Measurements from ENCODE around the gene B3GALT6.

B3GALT6 gene

DNA sequence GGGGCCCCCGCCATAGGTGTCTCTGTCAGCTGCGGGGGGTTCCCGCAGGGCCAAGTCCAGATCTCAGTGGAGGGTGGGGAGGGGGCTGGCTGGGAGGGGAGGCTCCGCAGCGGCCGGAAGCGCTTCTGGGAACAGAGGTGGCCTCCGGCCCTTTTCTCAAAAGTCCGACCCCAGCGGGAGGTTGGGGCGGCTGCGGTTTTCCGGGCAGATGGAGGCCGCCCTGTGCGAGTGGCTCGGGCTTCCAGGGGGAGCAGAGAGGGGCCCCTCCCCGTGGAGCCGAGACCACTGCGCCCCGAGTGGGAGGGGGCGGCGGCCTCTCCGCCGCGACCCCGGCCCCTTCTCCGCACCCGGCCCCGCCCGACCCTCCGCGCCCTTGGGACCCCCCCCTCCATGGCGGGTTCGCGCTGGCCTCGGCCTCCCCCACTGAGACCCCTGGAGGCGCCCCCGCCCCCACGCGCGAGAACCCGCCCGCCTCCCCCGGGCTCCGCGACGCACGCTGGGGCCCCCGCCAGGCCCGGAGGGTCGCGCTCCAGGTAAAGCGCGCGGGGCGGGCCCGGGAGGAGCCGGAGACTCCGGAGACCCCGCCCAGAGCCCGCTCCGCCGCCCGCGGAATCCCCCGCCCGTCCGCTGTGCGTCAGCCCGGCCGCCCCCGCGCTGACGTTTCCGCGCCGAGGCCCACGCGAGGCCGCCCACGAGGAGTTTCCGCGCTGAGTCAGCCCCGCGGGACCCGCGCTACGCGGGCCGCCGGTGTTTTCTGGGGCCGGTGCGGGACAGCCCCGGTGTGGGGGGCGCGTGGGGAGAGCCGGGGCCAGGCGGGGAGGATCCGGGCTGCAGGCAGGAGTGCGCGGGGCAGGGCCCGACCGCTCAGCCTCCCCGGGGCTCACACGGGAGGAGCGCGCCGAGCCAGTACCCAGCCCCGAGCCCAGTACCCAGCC lies 30.9 kb upstream of the B3GALT6 start:
- FAIRE-seq (peak; percentile 12), DNase-seq (ENCODE audit: extremely low spot score, insufficient read length, low read depth) (peak; percentile 54)

DNA sequence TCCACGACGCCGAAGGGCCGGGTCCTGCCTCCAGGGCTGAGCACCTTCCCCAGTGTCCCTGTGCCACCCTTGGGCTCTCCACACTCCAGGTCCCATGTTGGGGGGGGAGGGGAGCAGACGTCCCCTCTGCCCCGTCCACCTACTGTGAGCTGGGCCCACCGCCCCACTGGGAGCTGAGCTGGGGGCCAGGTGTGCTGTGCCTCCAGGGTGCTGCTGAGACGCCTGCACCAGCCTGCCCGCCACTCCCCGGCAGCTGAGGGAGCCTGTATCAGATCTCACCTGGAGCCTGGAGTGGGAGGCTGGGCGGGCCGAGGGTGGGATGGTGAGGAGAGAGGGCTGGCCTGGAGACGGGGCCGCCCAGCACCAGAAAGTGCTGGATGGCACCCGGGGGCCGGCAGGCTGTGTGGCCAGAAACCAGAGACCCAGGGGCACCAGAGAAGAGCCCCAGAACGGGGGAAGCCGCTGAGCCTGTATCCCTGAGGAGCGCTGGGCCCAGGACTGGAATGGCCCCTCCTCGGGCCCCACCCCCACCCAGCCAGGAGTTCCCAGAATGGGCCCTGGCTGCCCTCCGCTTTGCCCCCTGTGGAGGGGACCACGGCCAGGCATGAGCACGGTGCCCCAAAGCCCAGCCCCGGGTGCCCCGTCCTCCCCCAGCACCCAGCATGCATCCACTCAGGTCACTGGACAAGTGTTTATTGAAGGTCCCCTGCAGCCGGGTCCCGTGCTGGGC lies 29.0 kb upstream of the B3GALT6 start:
- DNase-seq (ENCODE audit: extremely low spot score, insufficient read length, low read depth) = no peak
- FAIRE-seq = no peak

DNA sequence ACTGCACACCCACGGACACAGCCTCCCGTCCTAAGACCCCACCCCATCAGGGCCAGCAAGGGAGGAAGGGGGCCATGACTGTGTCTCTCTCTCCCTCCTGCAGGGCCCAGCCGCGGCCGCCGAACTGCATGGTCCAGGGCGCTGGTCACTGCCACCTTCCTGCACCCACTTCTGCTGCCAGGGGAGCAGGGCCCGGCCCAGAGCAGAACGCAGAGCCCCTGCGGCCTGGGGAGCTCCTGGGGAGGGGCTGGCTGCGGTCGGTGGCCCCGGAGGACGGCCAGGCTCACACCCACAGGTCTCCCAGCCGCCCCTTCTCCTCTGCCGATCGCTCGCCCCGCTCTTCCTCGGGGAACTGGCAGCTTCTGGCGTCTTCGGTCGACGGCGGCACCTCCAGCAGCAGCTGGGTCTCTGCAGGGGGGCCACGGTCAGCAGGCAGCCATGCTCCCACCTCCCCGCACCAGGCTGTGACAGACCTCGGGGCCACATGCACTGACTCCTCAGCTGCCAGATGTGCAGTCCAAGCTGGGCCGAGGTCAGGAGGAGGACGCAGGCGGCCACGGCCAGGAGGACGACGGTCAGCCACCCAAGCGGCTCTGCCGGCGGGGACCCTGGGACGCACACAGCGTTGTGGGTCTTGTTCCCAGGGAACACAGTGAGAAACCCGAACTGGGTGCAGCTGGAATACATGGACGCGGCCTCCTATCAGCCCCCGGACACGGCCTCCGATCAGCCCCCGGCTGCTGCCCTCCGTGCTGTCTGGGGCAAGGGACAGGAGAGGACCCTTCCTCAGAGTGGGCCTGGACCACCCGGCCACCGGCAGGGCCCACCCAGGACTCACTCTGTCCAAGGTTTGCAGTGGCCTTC lies 28.2 kb upstream of the B3GALT6 start:
- DNase-seq (ENCODE audit: extremely low spot score, insufficient read length, low read depth) = no peak

DNA sequence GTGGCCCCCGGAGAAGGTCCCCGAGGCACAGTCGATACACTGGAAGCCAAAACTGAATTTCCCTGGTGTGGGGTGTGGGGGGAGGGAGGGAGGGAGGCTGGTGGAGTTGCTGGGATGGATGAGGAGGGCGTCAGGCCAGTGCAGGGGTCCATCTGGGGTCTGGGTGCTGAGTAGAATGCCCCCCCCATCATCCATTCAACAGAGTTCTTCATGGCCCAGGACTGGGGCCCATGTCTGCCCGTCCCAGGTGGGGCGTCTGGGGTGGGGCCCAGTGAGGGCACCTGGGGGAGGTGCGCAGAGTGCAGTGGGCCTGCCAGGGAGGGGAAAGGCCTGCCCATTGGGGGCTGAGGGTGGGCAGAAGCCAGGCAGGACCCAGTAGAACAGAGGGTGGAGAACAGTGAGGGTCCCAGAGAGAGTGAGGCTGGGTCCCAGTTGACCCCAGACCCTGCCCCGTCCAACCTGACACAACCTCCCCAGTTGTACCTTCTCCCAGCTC lies 27.6 kb upstream of the B3GALT6 start:
- FAIRE-seq (no peak), DNase-seq (ENCODE audit: extremely low spot score, insufficient read length, low read depth) (no peak)

More for the DNA sequence above, 28.2 kb upstream of the B3GALT6 start:
- no peak for FAIRE-seq

DNA sequence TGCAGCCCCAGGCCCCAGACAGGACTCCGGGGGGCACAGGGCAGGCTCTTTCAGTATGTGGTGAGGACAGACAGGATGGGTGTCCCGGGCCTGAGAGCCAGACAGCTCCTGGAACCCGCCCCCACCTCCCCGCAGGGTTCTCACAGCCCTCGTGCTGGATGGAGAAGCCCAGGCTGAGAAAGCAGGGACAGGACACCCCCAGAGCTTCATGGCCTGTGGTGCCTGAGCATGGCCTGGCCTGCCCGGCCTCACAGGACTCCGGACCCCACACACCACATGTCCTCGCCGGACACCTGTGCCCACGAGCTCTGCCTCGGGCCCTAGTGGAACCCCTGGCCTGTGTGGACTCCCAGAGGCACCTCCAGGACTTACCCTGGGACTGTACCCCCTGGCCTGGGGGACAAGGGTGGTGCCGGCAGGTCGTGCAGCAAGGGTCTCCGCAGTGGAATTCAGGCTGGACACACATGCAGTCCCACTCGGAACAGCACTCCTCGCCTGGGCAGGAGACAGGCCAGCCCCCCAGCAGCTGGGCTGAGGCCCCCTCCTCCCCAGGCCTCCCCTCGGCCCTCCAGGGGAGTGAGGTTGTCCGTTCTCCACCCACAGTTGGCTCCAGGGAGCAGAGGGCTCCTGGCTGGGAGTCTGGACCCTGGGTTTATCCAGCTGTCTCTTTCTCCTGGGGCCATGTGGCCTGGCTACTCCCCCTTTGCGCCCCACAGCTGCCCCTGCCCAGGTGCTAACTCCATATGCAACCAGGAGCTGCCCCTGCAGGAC lies 26.9 kb upstream of the B3GALT6 start:
- DNase-seq (ENCODE audit: extremely low spot score, insufficient read length, low read depth) (no peak), FAIRE-seq (no peak)

DNA sequence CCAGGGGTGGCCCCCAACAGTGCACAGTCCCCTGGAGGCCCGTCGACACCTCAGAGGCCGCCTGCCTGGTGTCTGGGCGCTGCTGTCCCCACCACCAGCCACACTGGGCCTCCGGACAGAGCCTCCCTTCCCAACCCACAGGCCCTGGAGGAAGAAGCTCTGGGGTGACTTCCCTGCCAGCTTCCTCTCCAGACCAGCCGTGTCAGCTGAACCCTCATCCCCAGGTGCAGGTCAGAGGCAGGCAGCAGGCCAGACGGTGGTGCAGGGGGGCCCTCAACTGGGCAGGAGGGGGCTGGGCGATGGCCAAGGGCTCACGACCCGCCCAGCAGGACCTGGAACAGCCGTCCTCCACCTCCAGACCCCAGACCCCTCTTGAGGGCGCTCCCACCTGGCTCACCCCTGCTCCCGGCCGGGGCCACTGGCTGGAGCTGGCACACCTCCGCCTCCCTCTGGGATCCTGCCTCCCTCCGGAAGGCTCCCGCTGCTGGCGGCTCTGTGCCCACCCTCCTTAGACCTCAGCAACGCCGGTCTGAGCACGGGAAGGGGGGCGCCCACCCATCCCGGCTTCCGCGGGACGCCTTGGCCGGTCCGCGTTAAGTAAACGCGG lies 26.2 kb upstream of the B3GALT6 start:
- no peak for FAIRE-seq

DNA sequence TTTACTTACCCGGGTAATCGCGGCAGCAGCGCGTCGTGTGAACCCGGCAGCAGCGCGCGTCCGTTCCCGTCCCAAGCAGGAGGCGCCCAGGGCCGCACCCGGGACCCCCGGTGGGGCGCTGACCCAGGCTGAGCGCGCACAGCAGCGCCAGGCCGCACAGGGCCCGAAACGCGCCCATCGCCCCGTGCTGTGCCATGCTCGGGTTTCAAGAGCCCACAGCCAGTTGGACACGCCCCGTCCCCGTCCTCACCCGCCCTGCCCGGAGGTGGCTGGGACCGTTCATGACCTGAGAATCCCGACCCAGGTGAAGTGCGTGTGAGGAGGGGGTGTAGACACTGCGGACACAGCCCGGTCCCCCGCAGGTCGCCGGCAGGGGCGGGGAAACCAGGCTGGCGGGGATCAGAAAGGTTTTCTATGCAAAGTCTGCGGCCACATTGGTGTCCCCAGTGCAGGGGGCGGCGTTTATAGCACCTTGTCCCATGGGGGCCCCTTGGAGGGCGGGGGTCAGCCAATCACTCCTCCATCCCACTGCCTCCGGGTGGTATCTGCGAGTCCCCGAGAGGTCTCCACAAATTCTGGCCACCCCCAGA lies 25.6 kb upstream of the B3GALT6 start, which contains the start of gene TNFRSF18:
Gene TNFRSF18, minus strand, starts transcription at position 217 of the 590 bp plus-strand sequence. Its CDS starts 21 bp downstream, at position 196.
- DNase-seq (ENCODE audit: extremely low spot score, insufficient read length, low read depth) = no peak
- peak; percentile 67 for FAIRE-seq

More for the DNA sequence above, 26.2 kb upstream of the B3GALT6 start:
- no peak for DNase-seq (ENCODE audit: extremely low spot score, insufficient read length, low read depth)

DNA sequence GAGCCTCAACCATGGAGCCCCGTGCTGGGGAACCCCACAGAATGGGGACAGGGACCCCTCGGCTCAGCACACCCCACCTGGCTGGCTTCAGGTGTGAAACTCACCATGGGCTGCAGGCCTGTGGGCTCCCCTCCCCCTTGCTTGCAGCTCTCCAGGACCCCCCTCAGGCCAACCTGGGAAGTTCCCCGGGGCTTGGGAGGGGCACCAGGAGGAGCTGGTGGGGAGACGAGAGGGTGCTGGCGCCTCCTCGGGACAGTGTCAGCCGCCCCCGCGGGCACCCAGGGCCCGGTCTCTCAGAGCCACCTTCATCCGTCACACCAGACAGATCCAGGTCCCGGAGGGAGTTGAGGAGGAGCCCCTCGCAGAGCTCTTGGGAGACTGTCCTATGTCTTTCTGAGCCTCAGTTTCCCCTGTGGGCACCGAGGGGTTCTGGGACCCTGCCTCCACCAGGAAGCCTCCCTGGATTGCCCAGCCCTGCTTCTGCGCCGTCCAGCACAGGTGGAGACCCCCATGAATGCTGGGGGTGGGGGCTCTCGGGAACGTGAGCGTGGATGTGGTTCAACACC lies 25.0 kb upstream of the B3GALT6 start:
- FAIRE-seq (no peak), DNase-seq (ENCODE audit: extremely low spot score, insufficient read length, low read depth) (no peak)

DNA sequence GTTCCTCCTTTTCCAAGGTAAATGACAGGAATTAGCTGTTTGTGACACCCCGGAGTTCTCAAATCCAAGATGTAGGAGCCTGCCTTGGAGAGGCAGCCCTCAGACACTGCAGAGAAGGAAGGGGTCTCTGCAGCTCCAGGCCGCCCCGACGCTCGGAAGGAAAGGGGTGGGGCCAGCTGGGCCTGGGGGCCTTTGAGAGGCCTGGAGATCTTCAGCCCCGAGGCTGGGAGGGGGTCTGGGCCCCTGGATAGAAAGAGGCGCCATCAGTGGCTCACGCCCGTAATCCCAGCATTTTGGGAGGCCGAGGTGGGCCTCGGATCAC lies 24.5 kb upstream of the B3GALT6 start:
- no peak for DNase-seq (ENCODE audit: extremely low spot score, insufficient read length, low read depth)
- no peak for FAIRE-seq

DNA sequence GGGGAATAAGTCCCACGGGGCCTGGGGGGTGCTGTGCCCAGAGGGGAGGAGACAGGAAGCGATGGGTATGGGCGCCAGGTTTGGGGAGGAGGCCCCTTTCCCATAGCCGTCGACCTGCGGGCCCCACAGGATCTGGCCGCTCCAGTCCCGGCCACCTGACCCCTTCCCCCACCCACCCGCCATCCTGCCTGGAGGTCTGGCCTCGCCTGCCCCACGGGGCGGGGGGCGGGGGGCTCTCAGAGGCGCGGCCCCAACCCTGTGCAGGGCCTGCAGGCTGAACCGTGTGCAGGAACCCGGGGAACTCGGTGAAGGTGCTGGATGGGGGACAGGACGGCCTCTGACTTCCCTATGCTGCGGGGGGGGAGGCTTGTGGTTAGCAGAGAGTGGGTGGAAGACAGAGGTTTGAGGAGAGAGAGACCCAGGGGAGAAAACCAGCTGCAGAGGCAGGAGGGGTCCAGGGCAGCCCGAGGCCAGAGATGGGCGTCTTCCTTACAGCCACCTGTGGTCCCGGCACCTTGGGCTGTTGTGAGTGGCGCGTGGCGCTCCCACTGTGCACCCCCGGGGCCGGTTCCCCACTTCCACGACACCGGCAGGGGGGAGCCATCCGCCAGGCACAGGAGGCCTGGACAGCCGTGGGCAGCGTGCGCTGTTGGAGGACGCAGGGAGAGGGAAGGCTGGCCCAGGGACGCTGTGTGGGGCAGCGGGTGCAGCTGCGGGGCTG lies 23.2 kb upstream of the B3GALT6 start:
- no peak for DNase-seq (ENCODE audit: extremely low spot score, insufficient read length, low read depth)

DNA sequence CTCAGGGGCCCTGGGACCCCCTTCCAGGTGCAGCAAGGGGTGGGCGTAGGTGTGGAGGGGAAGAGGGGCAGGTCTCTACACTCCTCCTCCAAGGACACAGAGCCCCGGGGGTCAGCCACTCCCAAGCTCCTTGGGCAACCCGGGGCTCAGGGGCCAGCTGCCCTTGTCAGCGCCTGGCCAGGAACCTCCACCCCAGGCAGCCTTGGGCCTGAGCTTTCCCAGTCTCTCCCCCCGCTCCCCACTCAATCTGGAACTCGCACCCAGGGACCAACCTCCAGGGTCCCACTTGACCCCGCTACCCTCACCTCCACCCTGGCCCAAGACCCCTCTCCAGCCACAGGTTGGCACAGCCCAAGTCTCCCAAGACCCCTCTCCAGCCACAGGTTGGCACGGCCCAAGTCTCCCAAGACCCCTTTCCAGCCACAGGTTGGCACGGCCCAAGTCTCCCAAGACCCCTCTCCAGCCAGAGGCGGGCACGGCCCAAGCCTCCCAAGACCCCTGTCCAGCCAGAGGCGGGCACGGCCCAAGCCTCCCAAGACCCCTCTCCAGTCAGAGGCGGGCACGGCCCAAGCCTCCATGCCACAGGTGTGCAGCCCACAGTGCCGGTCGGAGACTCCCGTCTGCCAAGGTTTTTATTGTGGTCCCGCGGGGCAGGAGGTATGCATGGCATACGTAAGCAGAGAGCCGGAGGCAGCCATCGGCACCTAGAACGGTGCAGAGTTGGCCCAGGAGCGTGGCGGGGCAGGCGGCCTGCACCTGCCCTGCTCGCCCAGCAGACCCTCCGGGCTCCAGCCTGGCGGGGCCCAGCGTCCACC lies 21.1 kb upstream of the B3GALT6 start:
- DNase-seq (ENCODE audit: extremely low spot score, insufficient read length, low read depth) = no peak
- no peak for FAIRE-seq

More for the DNA sequence above, 23.2 kb upstream of the B3GALT6 start:
- no peak for FAIRE-seq

DNA sequence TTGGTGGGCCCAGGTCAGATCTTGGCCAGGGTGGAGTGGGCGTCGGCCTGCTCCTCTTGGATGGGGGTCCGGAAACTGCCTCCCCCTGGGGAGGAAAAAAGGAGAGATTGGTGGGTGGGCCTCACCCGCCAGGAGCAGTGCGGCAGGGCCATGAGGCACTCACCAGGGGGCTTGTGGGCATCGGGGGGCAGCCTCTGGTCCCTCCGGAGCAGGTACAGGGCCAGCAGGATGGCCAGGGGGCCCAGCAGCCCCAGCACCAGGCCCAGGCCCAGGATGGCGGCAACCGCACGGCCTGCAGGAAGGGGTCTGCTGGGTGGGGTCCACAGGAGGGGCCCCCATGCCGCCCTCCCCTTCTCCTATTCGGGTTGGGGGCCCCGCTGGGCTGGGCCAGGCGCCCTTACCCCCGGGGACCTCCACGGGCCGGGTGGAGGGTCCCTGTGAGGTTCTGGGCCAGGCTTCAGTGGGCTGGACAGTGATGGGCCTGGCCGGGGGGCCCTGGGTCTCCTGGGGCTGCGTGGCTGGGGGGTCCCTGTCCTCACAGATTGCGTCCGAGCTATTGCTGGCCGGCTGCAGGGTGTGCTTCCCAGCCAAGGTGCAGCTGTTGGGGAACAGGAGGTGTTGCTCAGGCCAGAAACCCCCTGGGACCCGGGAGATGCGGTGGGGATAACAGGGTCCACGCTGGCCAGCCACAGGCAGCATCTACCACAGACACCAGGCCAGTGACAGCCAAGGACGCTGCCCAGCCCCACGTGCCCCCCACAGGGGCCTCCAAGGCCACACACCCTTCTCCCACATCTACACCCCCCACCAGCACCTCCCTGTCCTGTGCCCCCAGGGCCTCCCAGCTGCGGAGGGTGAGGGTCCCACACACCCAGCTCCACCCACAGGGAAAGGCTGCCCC lies 20.2 kb upstream of the B3GALT6 start:
- FAIRE-seq (no peak), DNase-seq (ENCODE audit: extremely low spot score, insufficient read length, low read depth) (no peak)

DNA sequence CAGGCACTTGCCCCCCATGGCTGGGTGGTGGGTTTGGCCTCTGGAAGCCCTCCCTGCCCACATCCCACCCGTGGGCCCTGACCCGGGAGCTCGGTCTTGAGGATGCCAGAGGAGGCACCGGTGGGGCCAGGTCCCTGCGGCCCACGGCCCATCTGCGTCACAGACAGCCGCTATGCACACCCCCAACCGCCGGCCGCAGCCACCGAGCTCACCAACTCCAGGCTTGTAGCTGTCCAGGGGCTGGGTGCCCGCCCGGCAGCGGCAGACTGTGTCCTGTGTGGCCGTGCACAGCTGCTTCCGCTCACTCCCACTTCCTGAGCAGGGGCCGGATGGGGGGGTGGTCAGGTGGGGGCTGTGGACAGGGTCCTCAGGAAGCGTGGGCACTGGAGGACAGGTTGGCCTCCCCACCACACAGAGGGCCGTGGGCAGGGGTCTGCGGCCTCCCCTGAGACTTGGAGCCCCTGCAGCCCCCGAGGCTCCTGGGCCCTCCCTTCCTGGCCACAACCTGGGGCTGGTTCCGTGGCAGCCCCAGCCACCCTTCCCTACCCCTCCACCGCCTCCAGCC lies 19.2 kb upstream of the B3GALT6 start:
- no peak for DNase-seq (ENCODE audit: extremely low spot score, insufficient read length, low read depth)
- FAIRE-seq = peak; percentile 64

DNA sequence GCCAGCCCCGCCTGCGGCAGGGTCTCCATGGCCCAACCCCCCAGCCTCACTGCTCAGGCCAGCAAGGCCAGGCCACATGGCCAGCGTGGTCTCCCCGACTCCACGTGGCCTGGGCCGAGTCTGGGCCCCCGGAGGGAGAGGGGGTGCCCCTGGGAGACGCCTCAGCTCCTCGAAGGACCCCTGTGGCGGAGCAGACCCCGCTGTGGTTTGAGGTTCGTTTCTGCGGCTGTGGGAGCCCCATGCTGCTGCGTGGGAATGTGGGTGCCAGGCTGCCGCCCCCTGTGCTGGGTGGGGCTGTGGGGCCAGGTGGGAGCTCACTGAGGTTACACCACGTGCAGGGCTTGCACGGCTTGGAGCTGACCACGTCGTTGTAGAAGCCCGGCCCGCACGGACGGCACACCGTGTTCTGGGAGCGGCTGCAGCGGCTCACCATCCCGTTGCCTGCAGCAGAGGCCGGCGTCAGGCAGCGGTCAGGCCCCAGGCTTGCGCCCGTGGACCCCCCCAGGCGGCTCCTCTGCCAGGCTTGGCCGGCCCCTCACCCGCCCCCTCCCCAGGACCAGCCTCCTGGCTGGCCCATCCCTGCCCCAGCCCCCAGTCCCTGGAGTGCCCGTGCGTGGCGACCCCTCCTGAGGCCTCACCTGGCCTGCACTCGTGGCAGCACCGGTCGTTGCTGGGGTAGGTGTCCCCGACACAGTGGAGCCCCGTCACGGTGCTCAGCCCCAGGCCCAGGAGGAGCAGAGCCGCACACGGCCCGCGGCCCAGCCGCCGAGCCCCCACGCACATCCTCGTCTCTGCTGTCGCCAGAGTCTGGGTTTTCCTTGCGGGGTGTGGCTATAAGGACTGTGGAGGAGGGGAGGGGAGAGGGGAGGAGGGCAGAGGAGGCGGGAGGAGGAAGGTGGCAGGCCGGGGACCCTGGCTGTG lies 18.4 kb upstream of the B3GALT6 start, which contains the start of gene TNFRSF4:
Gene TNFRSF4, minus strand, starts transcription at position 809 of the 921 bp plus-strand sequence. Its CDS starts 26 bp downstream, at position 783.
- no peak for FAIRE-seq
- no peak for DNase-seq (ENCODE audit: extremely low spot score, insufficient read length, low read depth)

All from GM18507 (cell line).